ENCODE measurements around the gene MYL2. TPM values are rescaled to one million over a fixed set of nuclear protein-coding genes. Genes with fewer than 3 reads are reported as not detected.

Gene MYL2
- total RNA-seq, 1 donor from 2014 or later, result not detected

- Histone ChIP-seq H3K36me3 (no peaks in the 10 kb centered on the region), H3K27me3 (peaks cover 12% of the 10 kb centered on the region), H3K4me3 (no peak overlapping the region), H3K9me3 (no peaks in the 10 kb centered on the region), H3K27ac (no peak overlapping the region), H3K4me1 (no peaks in the 10 kb centered on the region)
- ATAC-seq, result no peak
- no peak for TF ChIP-seq CTCF (IDR thresholded peaks at IDR 0.05)
- DNase-seq, result peak; percentile 39
- intact Hi-C loops (cut with DNase I), result loop anchor here (10.0 kb wide), 1 partner anchor 361 kb away; no protein-coding TSS in a partner anchor
Measured at GRCh38 chr12:110933326-110933974, 13.1 kb upstream of the MYL2 start.

- Histone ChIP-seq H3K27ac (no peak overlapping the region), H3K36me3 (no peaks in the 10 kb centered on the region), H3K9me3 (no peaks in the 10 kb centered on the region), H3K4me1 (no peaks in the 10 kb centered on the region), H3K27me3 (peaks cover 8% of the 10 kb centered on the region), H3K4me3 (no peak overlapping the region)
- ATAC-seq, result no peak
- intact Hi-C loops (cut with DNase I), result loop anchor here (10.0 kb wide), 1 partner anchor 363 kb away; no protein-coding TSS in a partner anchor
- no peak for DNase-seq
- TF ChIP-seq CTCF (IDR thresholded peaks at IDR 0.05), result peak; percentile 9
Measured at GRCh38 chr12:110932046-110932445, 11.7 kb upstream of the MYL2 start.

GRCh38 chr12:110931315-110931728 lies 10.9 kb upstream of the MYL2 start:
- intact Hi-C loops (cut with DNase I), result loop anchor here (10.0 kb wide), 1 partner anchor 363 kb away; no protein-coding TSS in a partner anchor
- no peaks in the 10 kb centered on the region for H3K4me1 ChIP-seq
- TF ChIP-seq CTCF (IDR thresholded peaks at IDR 0.05), result no peak
- peaks cover 12% of the 10 kb centered on the region for H3K27me3 ChIP-seq
- H3K9me3 ChIP-seq, result no peaks in the 10 kb centered on the region
- no peak for ATAC-seq
- no peaks in the 10 kb centered on the region for H3K36me3 ChIP-seq
- peak; percentile 57 for DNase-seq
- no peak overlapping the region for H3K27ac ChIP-seq
- H3K4me3 ChIP-seq, result no peak overlapping the region

- TF ChIP-seq CTCF (IDR thresholded peaks at IDR 0.05), result no peak
- peaks cover 16% of the 10 kb centered on the region for H3K27me3 ChIP-seq
- H3K4me3 ChIP-seq, result no peak overlapping the region
- H3K9me3 ChIP-seq, result no peaks in the 10 kb centered on the region
- no peak overlapping the region for H3K27ac ChIP-seq
- DNase-seq (peak; percentile 25), ATAC-seq (peak; percentile 9)
- H3K36me3 ChIP-seq, result no peaks in the 10 kb centered on the region
- H3K4me1 ChIP-seq, result no peaks in the 10 kb centered on the region
- intact Hi-C loops (cut with DNase I), result loop anchor here (10.0 kb wide), 1 partner anchor 364 kb away; no protein-coding TSS in a partner anchor
Measured at GRCh38 chr12:110930348-110931314, 10.3 kb upstream of the MYL2 start.

- intact Hi-C loops (cut with DNase I), result loop anchor here (10.0 kb wide), 1 partner anchor 365 kb away; no protein-coding TSS in a partner anchor
- peaks cover 16% of the 10 kb centered on the region for H3K27me3 ChIP-seq
- no peak for ATAC-seq
Measured at GRCh38 chr12:110929818-110930217, 9.4 kb upstream of the MYL2 start.

More at GRCh38 chr12:110929818-110930217, 9.4 kb upstream of the MYL2 start:
- Histone ChIP-seq H3K36me3 (no peaks in the 10 kb centered on the region), H3K27ac (no peak overlapping the region), H3K4me1 (no peaks in the 10 kb centered on the region), H3K9me3 (no peaks in the 10 kb centered on the region), H3K4me3 (no peak overlapping the region)
- no peak for DNase-seq
- TF ChIP-seq CTCF (IDR thresholded peaks at IDR 0.05), result no peak

Data from upper lobe of right lung (tissue), 1 donor.